DND-41 (cell line): ENCODE measurements around the gene SLC5A11.

Experiments
- ATAC-seq: fragments of 200-7000 bp; cut with Tn5 transposase; 3 replicates; pipeline ENCODE4 v1.9.1; 2021; ENCODE audit warnings: low read depth; ENCODE audit not compliant: insufficient read depth
- DNase-seq: peaks from one replicate; pipeline ENCODE4 v3.0.0-alpha.2; 2020
- H2AFZ ChIP-seq: 2 replicates; pipeline ENCODE4 v1.6.0; 2012; ENCODE audit warnings: low read depth, low read length
- H3K27ac ChIP-seq: 2 replicates; pipeline ENCODE4 v1.5.1; 2012; ENCODE audit warnings: low read length, inconsistent platforms
- H3K27me3 ChIP-seq: fragments of 200-600 bp; sonication (generic); 2 replicates; pipeline ENCODE4 v1.6.0; 2012; ENCODE audit warnings: low read length, mild to moderate bottlenecking, inconsistent platforms; ENCODE audit not compliant: insufficient read depth, poor library complexity
- H3K36me3 ChIP-seq: 2 replicates; pipeline ENCODE4 v1.5.1; 2012; ENCODE audit warnings: low read length, inconsistent platforms; ENCODE audit not compliant: insufficient read depth
- H3K4me1 ChIP-seq: 2 replicates; pipeline ENCODE4 v1.5.1; 2012; ENCODE audit warnings: mild to moderate bottlenecking, low read length; ENCODE audit not compliant: insufficient read depth
- H3K4me2 ChIP-seq: 2 replicates; pipeline ENCODE4 v1.6.0; 2012; ENCODE audit warnings: mild to moderate bottlenecking, moderate library complexity, low read length, inconsistent platforms; ENCODE audit not compliant: insufficient read depth
- H3K4me3 ChIP-seq, 2 experiments: fragments of 200-600 bp in 1 of 2; shearing (Covaris generic) in 1 of 2; 2 replicates each; pipeline ENCODE4 v1.5.1; 2012 to 2016; ENCODE audit warnings: inconsistent platforms in 2 of 2, low read length in 2 of 2, mild to moderate bottlenecking in 2 of 2, low read depth in 1 of 2, moderate library complexity in 1 of 2
- H3K79me2 ChIP-seq: 2 replicates; pipeline ENCODE4 v1.6.0; 2012; ENCODE audit warnings: low read length, inconsistent platforms; ENCODE audit not compliant: insufficient read depth
- H3K9ac ChIP-seq: 2 replicates; pipeline ENCODE4 v1.6.0; 2012; ENCODE audit warnings: low read depth, mild to moderate bottlenecking, inconsistent platforms, low read length, moderate library complexity
- H3K9me3 ChIP-seq: 2 replicates; pipeline ENCODE4 v1.5.1; 2012; ENCODE audit warnings: low read length, moderate library complexity, mild to moderate bottlenecking, inconsistent platforms; ENCODE audit not compliant: insufficient read depth, severe bottlenecking
- H4K20me1 ChIP-seq: 2 replicates; pipeline ENCODE4 v1.6.0; 2012; ENCODE audit warnings: low read length; ENCODE audit not compliant: insufficient read depth
- CTCF ChIP-seq: IDR thresholded peaks from 2 replicates; pipeline ENCODE4 v1.5.1; 2012; ENCODE audit warnings: borderline replicate concordance, low read length, moderate library complexity, mild to moderate bottlenecking; ENCODE audit not compliant: poor library complexity, severe bottlenecking; ENCODE audit errors: extremely low read depth
- EZH2 ChIP-seq: IDR thresholded peaks from 3 replicates; pipeline ENCODE4 v1.6.1; 2012; ENCODE audit warnings: borderline replicate concordance, low read depth, mild to moderate bottlenecking, moderate library complexity, low read length, inconsistent platforms; ENCODE audit not compliant: severe bottlenecking

The SLC5A11 gene

GRCh38 chr16:24909856-24910255, 64.1 kb downstream of the SLC5A11 start:
- no peak overlapping the region for H2AFZ ChIP-seq
- no peak overlapping the region for H3K4me3 ChIP-seq
- H3K4me2 ChIP-seq, result no peak overlapping the region
- no peaks in the 10 kb centered on the region for H3K27me3 ChIP-seq
- TF ChIP-seq CTCF (no peak), EZH2 (no peak)
- H3K4me1 ChIP-seq, result no peaks in the 10 kb centered on the region
- no peaks in the 10 kb centered on the region for H3K9me3 ChIP-seq
- H3K9ac ChIP-seq, result no peak overlapping the region
- H3K36me3 ChIP-seq, result no peaks in the 10 kb centered on the region
- no peak overlapping the region for H3K27ac ChIP-seq
- DNase-seq, result no peak
- no peak for ATAC-seq
- no peaks in the 10 kb centered on the region for H3K79me2 ChIP-seq
- H4K20me1 ChIP-seq, result 0 out of 2 replicates have a peak, but pooled peaks cover 6% of the 10 kb centered on the region

- no peaks in the 10 kb centered on the region for H3K4me1 ChIP-seq
- ATAC-seq, result no peak
- H2AFZ ChIP-seq, result no peak overlapping the region
- H4K20me1 ChIP-seq, result 0 out of 2 replicates have a peak, but pooled peaks cover 6% of the 10 kb centered on the region
- H3K36me3 ChIP-seq, result peaks cover 13% of the 10 kb centered on the region; the same call in 1 of the 2 replicates
- no peaks in the 10 kb centered on the region for H3K27me3 ChIP-seq
- no peaks in the 10 kb centered on the region for H3K79me2 ChIP-seq
- H3K4me2 ChIP-seq, result no peak overlapping the region
- no peak overlapping the region for H3K27ac ChIP-seq
- H3K4me3 ChIP-seq, result no peak overlapping the region
- DNase-seq, result no peak
- H3K9ac ChIP-seq, result no peak overlapping the region
- no peaks in the 10 kb centered on the region for H3K9me3 ChIP-seq
- TF ChIP-seq CTCF, result no peak
- TF ChIP-seq EZH2, result no peak
Observed at GRCh38 chr16:24915019-24915418, 69.3 kb downstream of the SLC5A11 start.

- TF ChIP-seq EZH2 (no peak), CTCF (no peak)
- 0 out of 2 replicates have a peak, but pooled peaks cover 6% of the 10 kb centered on the region for H4K20me1 ChIP-seq
- H3K9me3 ChIP-seq, result no peaks in the 10 kb centered on the region
- no peak overlapping the region for H3K4me2 ChIP-seq
- no peaks in the 10 kb centered on the region for H3K4me1 ChIP-seq
- H3K36me3 ChIP-seq, result peaks cover 18% of the 10 kb centered on the region; the same call in 1 of the 2 replicates
- H3K27ac ChIP-seq, result no peak overlapping the region
- H3K27me3 ChIP-seq, result no peaks in the 10 kb centered on the region
- no peak overlapping the region for H2AFZ ChIP-seq
- H3K4me3 ChIP-seq, result no peak overlapping the region
- ATAC-seq (no peak), DNase-seq (no peak)
- no peak overlapping the region for H3K9ac ChIP-seq
- H3K79me2 ChIP-seq, result no peaks in the 10 kb centered on the region
Observed at GRCh38 chr16:24915576-24915975, 69.8 kb downstream of the SLC5A11 start.

GRCh38 chr16:24917236-24917635, 71.5 kb downstream of the SLC5A11 start:
- Histone ChIP-seq H4K20me1 (0 out of 2 replicates have a peak, but pooled peaks cover 6% of the 10 kb centered on the region), H3K4me2 (no peak overlapping the region), H2AFZ (no peak overlapping the region), H3K9ac (no peak overlapping the region), H3K4me3 (no peak overlapping the region), H3K4me1 (no peaks in the 10 kb centered on the region), H3K27ac (no peak overlapping the region), H3K79me2 (no peaks in the 10 kb centered on the region), H3K9me3 (no peaks in the 10 kb centered on the region), H3K36me3 (peaks cover 30% of the 10 kb centered on the region), H3K27me3 (no peaks in the 10 kb centered on the region)
- ATAC-seq (no peak), DNase-seq (no peak)
- TF ChIP-seq CTCF (no peak), EZH2 (no peak)
